ENCODE results near the gene PSMB11. TPM values are rescaled to one million over a fixed set of nuclear protein-coding genes. Genes with fewer than 3 reads are reported as not detected.

Gene PSMB11
- total RNA-seq, 4 donors from 2014 or later = not detected

DNA sequence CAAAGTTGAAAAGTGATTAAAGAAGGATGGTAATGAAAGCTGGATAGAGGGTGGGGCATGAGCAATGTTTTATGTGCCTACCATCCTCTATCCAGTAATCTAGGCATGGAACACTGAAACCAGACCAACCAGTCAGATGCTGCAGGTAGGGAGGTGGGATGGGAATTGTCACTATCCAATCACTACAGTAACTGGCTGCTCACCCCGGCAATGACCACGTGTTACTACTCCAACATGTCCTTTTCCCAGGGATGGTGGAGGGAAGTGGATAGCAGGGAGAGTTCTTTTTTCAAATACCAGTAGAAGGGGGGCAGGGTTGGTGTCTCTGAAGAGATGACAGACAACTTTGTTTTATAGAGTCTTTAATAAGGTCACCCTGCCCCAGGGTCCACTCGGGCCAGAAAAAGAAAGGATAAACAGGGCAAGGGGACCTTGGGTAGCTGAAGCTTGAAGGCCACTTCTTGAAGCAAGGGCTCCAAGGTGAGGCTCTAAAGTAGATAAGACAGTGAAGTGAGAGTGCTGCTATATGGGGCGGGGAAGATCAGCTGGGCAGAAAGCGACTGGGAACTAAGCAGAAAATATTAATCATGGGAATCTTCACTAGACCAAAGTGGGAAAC lies 30.0 kb downstream of the PSMB11 start:
- 39 to 40% methylated on average over 5 of the region's 5 CpGs for WGBS, 2 donors
- H3K4me3 ChIP-seq (ENCODE audit: low read depth, poor library complexity, severe bottlenecking) = no peak overlapping the region
- intact Hi-C loops (cut with DNase I; ENCODE audit: low total_unique reads) = no loop called here
- no peak for DNase-seq (ENCODE audit: low spot score in 2 of 2)
- no peak for TF ChIP-seq POLR2A (IDR thresholded peaks at IDR 0.05)
- TF ChIP-seq, protein P1, sequence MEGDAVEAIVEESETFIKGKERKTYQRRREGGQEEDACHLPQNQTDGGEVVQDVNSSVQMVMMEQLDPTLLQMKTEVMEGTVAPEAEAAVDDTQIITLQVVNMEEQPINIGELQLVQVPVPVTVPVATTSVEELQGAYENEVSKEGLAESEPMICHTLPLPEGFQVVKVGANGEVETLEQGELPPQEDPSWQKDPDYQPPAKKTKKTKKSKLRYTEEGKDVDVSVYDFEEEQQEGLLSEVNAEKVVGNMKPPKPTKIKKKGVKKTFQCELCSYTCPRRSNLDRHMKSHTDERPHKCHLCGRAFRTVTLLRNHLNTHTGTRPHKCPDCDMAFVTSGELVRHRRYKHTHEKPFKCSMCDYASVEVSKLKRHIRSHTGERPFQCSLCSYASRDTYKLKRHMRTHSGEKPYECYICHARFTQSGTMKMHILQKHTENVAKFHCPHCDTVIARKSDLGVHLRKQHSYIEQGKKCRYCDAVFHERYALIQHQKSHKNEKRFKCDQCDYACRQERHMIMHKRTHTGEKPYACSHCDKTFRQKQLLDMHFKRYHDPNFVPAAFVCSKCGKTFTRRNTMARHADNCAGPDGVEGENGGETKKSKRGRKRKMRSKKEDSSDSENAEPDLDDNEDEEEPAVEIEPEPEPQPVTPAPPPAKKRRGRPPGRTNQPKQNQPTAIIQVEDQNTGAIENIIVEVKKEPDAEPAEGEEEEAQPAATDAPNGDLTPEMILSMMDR (IDR thresholded peaks at IDR 0.05) = no peak

DNA sequence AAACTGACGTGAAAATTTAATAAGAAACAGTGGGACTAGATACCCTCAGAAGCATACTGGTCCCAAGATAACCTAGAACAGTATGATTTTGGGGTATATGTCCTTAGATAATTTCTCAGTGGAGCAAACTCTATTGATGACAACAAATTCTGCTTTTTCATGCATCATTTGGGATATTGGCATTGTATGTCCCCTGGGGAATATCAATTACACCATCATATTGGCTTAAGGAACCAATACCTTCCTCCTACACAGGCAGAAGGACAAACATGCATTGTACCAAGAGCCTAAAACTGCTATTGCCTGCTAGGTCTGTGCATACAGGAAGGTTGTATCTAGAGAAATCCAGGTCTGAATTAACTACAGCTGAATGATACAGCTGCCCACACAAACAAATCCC lies 32.9 kb downstream of the PSMB11 start:
- 89 to 91% methylated on average over 1 of the region's 1 CpG for WGBS, 2 donors
- H3K4me3 ChIP-seq (ENCODE audit: low read depth, poor library complexity, severe bottlenecking) = no peak overlapping the region
- no peak for TF ChIP-seq POLR2A (IDR thresholded peaks at IDR 0.05)
- TF ChIP-seq, protein P1 (IDR thresholded peaks at IDR 0.05) = no peak
- no peak for DNase-seq (ENCODE audit: low spot score in 2 of 2)
- intact Hi-C loops (cut with DNase I; ENCODE audit: low total_unique reads) = no loop called here

DNA sequence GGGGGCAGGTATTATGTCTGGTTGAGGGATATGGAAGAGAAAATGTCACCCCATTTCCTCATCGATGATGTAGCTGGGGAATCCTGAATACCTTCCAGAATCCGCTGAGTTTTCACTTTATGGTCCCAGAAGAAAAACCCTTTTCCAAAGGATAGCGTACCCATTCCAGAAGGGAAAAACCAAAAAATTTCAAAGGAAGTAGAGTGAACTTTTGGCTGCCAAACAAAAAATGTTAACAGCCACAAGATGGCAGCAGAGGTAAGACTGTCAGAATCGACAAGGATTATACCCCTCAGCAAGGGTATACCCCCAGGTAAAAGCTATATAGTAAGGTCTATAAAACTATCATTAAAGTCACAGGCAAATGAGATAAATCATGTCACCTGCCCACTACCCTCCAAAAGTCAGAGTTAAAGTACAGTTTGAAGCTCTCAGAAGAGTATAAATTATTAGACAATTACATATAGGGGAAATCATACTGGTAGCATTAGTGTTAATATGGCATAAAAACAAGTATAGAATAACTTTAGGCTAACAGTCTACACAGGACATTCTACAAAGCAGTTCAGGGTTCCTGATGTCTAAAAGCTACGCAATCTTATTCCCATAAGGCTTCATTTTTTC lies 34.9 kb downstream of the PSMB11 start:
- intact Hi-C loops (cut with DNase I; ENCODE audit: low total_unique reads) = no loop called here
- WGBS, 2 donors = 58 to 61% methylated on average over 5 of the region's 5 CpGs
- H3K4me3 ChIP-seq (ENCODE audit: low read depth, poor library complexity, severe bottlenecking) = no peak overlapping the region
- DNase-seq (ENCODE audit: low spot score in 2 of 2) = no peak
- TF ChIP-seq POLR2A (IDR thresholded peaks at IDR 0.05) = no peak
- TF ChIP-seq, protein P1 (IDR thresholded peaks at IDR 0.05) = no peak

DNA sequence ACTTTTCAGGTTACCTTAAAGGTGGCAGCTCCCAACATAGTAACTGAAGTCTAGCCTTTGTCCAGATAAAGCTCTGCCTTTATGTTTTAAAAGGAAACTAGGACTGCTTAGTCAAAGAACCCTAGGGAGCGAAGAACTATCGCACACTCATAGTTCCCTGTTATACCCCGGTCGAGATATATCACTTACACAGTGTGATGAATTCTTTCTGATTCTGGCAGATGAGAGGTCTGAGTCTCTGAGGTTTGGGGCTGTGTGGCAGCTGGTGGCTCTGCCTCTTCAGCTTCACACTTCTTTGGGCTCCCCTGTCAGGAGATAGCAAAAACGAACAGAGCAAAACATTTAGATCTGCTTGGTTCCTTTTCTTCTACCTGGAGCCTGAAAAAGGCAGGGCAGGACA lies 36.0 kb downstream of the PSMB11 start:
- WGBS, 2 donors = 77 to 79% methylated on average over 5 of the region's 5 CpGs
- intact Hi-C loops (cut with DNase I; ENCODE audit: low total_unique reads) = no loop called here
- no peak overlapping the region for H3K4me3 ChIP-seq (ENCODE audit: low read depth, poor library complexity, severe bottlenecking)
- no peak for DNase-seq (ENCODE audit: low spot score in 2 of 2)
- TF ChIP-seq, protein P1 (IDR thresholded peaks at IDR 0.05) = no peak
- no peak for TF ChIP-seq POLR2A (IDR thresholded peaks at IDR 0.05)

DNA sequence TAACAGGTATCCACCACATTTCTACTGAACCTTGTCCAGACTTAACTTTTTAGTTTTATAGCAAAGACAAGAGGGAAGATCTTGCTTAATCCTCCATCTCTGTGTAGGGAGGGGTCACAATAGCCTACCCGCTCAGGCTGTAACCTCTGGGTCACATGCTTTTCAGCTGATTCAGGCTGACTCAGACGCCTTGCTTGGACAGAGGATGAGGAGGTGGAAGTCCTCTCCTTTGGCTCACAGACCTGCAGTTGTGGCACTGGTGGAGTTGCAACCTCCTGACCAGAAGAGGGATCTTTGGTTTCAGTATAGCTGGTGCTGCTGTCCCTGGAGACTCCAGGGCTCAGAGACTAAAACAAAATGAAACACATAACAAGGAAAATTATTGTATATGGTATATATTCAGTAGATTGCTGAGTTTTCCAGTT lies 36.7 kb downstream of the PSMB11 start:
- TF ChIP-seq, protein P1 (IDR thresholded peaks at IDR 0.05) = no peak
- 18 to 40% methylated on average over 2 of the region's 2 CpGs for WGBS, 2 donors
- intact Hi-C loops (cut with DNase I; ENCODE audit: low total_unique reads) = no loop called here
- no peak overlapping the region for H3K4me3 ChIP-seq (ENCODE audit: low read depth, poor library complexity, severe bottlenecking)
- peak; percentile 91 to 94 for DNase-seq (ENCODE audit: low spot score in 2 of 2)

DNA sequence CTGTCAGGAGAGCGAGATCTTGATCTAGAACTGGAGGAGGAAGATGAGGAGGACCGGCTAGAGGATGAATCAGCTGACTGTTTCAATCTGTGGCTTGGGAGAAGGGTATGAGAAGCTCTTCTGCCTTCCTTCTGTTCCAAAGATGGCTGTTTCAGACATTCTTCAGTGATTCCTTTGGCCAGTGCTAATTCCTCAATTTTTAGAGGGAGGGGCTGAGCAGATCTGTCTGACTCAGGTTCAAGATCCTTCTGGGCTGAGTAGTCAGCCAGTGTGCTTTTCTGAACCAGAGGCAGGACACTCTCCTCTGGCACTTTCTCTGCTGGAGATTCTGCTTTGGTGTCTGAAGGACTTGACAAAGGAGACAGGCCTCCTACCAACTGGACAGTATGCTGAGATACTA lies 37.7 kb downstream of the PSMB11 start:
- no peak overlapping the region for H3K4me3 ChIP-seq (ENCODE audit: low read depth, poor library complexity, severe bottlenecking)
- TF ChIP-seq, protein P1 (IDR thresholded peaks at IDR 0.05) = no peak
- no peak for TF ChIP-seq POLR2A (IDR thresholded peaks at IDR 0.05)
- intact Hi-C loops (cut with DNase I; ENCODE audit: low total_unique reads) = no loop called here
- no peak for DNase-seq (ENCODE audit: low spot score in 2 of 2)
- WGBS, 2 donors = 77 to 80% methylated on average over 2 of the region's 2 CpGs
